Hematopoietic multipotent progenitor cell treated with erythropoietin and hydrocortisone succinate and interleukin-3 and kit ligand, for 15 days (in vitro differentiated cells): Measurements from ENCODE around the gene DHRS4L2.
"Not testable (repeated sequence)": the region's sequence is repeated elsewhere in the genome, so short reads cannot be mapped to it uniquely, and the experiment has no call there.

Experiments used
- DNase-seq: peaks from one replicate; pipeline ENCODE4 v3.0.0-alpha.2; 2015; ENCODE audit warnings: low spot score

The DHRS4L2 gene

GRCh38 chr14:24018978-24019377 is 30.2 kb downstream of the DHRS4L2 start:
- not testable (repeated sequence) for DNase-seq

GRCh38 chr14:24019944-24020343 is 31.2 kb downstream of the DHRS4L2 start:
- DNase-seq = not testable (repeated sequence)

DNA sequence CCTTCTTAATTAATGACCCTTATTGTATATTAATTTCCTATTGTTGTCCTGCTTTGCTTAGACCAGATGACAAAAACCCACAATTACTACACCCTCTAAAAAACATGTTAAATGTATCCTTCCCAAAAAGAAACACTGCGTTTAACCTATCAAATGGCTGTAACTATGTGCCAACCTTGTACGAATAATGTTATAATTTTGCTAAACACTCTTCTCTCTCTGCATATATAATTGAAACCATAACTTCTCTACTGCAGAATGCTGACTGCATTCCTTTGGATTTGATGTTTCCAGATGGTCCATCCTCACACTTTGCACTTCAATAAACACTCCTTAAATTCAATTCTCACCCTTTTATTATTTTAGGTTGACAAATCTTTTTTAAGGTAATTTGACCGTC is 31.8 kb downstream of the DHRS4L2 start:
- DNase-seq = not testable (repeated sequence)

DNA sequence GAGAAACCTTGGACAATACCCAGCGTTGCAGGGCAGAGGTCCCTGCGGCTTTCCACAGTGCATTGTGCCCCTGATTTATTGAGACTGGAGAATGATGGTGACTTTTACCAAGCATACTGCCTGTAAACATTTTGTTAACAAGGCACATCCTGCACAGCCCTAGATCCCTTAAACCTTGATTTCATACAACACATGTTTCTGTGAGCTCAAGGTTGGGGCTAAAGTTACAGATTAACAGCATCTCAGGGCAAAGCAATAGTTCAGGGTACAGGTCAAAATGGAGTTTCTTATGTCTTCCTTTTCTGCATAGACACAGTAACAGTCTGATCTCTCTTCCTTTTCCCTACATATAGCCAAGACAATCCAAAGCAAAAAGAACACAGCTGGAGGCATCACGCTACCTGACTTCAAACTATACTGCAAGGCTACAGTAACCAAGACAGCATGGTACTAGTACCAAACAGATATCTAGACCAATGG is 36.2 kb downstream of the DHRS4L2 start:
- DNase-seq = not testable (repeated sequence)

- not testable (repeated sequence) for DNase-seq
These were observed 41.0 kb downstream of the DHRS4L2 start for GRCh38 chr14:24029687-24030086.

DNA sequence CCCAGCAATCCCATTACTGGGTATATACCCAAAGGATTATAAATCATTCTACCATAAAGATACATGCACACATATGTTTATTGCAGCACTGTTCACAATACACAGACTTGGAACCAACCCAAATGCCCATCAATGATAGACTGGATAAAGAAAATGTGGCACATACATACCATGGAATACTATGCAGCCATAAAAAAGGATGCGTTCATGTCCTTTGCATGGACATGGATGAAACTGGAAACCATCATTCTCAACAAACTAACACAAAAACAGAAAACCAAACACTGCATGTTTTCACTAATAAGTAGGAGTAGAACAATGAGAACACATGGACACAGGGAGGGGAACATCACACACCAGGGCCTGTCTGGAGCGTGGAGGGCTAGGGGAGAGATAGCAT is 42.6 kb downstream of the DHRS4L2 start:
- DNase-seq = not testable (repeated sequence)

GRCh38 chr14:24032727-24033418 is 44.1 kb downstream of the DHRS4L2 start:
- DNase-seq = no peak

DNA sequence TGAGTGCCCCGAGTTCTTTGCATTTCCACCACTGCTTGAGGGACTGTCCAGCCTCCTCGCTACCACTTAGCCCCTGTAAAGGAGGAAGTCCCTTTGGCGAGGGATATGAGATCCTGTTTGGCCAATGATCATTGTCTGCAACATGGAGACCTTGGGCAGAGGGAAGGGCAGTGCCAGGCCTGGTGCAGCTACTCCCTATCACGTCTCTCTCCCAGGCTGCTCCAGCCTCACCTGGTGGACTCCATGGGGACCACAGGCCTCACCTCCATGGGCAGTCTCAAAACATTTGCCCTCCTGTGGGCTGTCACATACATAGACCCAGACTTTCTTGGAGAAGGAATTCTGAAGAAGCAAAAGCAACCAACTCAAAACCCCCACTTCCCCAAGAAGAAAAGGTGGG is 47.0 kb downstream of the DHRS4L2 start:
- not testable (repeated sequence) for DNase-seq

DNA sequence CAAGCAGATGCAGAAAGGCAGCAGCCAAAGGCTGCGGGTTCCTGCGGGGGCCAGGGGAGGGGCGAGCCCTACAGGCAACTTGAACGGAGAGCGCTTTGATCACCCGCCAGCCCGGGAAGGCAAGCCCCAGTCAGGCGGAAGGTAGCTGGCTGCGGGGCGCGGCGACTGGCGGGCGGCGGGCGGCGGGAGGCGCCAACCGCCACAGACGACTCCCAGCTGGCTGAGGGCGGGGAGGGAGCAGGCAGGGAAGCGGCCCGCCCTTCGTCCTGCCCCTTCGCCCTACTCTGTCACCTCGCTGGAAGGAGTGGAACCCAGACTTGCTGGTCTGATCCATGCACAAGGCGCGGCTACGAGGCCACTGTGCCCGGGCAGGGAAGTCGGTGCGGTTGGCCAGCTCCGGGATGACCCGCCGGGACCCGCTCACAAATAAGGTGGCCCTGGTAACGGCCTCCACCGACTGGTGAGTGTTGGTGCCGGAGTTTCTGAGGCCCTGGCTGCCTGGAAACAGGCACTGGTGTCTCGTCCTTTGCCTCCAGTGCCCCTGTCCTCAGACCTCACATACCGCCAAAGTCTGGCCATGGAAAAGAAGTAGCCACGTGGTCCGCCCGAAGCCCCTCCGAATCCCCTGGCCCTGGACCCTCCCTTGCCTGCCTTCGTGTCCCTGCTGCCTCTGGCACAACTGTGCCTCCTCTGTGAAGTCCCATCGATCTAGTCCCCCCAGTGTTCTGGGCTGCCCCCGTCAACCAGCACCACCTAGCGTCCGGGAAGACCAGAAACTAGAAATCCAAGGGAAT is 47.6 kb downstream of the DHRS4L2 start:
- peak; percentile 73 for DNase-seq

DNA sequence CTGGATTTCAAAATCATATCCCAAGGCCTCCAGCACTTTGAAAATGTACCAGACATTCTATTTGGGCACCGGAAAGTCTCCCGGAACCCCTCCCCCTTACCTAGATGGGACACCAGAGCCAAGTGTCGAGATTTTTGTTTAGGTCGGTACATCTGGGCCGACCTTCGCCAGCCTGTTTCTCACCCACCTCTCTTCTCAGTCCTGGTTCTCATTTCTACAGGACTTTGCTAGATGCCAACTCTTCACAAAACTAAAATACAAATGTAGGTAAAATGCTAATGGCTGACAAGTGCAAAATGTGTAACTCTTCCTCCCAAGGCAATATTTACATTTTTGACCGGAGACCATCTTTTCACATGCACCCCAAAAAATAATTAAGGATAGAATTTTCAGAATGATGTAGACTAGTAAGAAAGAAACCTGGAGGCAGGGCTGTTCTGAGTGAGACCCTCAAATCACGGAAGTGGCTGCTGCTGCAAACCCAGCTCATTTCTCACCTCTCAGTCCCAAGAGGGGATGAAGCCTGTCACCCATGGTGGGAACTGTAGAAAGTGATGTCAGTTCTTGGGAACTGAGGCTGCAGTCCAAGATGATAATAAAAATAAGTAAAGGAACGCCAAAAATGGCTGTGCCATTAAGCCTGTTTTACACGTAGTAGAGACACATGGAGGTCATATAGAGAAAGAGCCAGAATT is 48.4 kb downstream of the DHRS4L2 start:
- DNase-seq = not testable (repeated sequence)

GRCh38 chr14:24037658-24038037 is 48.9 kb downstream of the DHRS4L2 start:
- DNase-seq = no peak

DNA sequence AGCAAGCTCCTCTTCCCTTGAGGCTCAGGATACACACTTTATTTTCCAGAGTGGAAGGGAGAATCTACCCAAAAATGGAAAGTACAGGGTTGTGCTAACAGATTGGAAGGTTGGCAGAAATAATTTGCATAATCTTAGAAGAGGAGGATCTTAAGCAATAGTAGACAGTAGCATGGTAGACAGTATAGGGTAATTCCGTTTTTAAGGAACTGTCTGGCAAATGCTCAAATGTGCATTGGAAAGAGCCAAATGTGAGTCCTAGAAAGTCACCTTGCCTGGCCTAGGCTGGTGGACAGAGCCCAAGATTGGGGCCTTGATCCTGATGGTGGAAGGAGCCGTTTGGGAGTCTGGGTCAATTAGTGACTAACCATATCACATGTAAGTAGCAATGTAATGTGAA is 50.0 kb downstream of the DHRS4L2 start:
- DNase-seq = no peak

DNA sequence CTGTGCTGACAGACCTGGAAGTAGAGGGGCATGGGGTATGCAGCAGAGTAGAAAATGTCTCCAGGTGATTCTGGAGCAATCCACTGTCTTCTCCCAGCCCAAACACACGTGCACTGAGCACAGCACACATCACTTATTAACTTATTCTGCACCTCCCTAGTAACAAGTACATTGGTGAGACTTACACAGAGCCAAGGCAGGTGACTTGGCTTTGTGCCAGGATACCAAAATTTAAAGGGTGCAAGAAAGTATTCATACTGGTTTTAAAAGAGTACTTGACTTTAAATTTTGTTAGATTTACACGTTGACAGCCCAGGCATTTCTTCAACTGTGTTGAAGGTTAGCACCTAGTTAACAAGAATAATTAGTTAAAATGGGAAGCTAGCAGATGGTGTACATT is 52.0 kb downstream of the DHRS4L2 start:
- DNase-seq = no peak

DNA sequence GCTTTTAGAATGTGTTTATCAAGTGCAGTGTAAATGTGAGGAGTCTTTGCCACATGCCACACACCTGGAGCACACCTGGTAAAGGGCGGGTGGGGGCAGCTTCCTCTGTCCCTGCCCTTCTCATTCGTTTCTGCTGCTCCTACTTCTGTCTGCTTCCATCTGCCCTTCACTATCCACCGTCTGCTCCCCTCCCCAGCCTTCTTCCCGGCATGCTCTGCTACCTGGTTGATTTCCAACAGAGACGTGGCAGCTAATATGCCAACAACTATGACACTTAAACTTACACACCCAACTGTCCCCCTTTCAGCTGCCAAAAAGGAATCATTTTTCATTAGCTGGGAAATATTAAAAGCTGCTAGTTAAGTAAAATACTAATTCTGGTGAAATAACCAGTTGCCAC is 54.0 kb downstream of the DHRS4L2 start:
- DNase-seq = no peak

DNA sequence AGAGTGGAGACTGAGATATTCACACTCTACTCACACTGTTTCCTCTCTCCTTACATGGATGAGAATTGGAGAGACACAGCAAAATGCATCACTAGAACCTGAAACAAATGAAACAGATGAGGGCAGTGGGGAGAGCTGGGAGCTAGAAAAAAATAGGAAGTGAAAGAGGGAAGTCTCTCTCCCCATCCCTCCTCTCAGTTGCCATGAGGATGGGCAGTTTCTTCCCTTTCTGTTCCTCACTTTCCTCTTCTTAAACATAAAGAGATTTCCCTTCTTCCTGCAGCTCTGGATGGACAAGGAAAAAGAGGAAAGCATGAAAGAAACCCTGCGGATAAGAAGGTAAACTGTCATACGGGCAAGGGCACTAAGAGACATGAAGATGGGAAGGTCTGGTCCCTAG is 60.3 kb downstream of the DHRS4L2 start:
- not testable (repeated sequence) for DNase-seq

DNA sequence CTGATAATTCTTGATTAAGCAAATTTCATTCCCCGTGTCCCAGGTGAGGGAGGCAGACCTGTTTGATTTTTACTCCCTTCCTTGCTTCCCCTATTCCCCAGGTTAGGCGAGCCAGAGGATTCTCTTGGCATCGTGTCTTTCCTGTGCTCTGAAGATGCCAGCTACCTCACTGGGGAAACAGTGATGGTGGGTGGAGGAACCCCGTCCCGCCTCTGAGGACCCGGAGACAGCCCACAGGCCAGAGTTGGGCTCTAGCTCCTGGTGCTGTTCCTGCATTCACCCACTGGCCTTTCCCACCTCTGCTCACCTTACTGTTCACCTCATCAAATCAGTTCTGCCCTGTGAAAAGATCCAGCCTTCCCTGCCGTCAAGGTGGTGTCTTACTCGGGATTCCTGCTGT is 62.0 kb downstream of the DHRS4L2 start:
- not testable (repeated sequence) for DNase-seq

GRCh38 chr14:24051176-24051788 is 62.6 kb downstream of the DHRS4L2 start:
- DNase-seq = no peak

DNA sequence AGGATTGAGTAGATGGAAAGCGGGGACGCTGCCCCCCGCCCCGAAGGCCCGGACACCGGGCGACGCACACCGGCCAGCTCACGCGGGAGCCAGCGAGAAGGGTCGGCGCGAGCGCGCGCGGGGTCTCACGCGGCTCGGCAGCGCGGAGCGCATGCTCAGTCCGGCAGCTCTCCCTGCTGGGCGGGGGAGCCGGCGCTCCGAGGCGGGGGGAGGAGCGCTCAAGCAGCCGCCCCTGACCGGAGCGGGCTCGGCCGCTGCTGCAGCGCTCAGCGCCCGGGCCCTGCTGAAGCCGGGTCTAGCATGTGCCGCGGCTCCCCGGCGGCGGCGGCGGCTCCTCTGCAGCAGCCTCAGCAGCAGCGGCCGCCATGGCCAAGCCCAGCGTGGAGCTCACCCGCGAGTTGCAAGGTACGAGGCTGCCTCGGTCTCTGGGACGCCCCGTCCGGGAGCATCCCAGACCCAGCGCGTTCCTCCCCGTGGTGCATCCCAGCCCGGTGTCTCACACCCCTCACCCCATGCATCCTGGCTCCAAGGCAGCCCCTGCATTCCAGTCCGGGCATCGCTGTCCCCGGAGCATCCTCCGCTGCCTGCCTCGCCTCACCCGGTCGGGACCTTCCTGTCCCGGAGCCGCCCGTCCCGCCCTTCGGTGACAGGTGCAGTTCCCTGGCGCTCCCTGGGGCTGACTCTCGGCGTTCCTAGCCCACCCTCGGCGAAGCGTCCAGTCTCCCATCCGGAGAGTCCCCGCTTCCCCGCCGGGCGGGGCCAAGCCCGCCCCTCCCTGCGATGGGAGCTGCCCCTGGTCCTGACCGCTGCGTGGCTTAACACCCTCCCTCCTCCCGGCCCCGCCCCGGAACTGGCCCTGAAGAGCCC is 63.3 kb downstream of the DHRS4L2 start, which contains the start of gene CARMIL3:
TSS of gene CARMIL3 (plus strand) at position 221 of the 867 bp plus-strand sequence. CDS start at position 366, 145 bp downstream.
- peak; percentile 8 for DNase-seq

- no peak for DNase-seq
These were observed 64.2 kb downstream of the DHRS4L2 start for GRCh38 chr14:24052656-24053547.
